HepG2 (cell line): ENCODE results near the gene GRM4.

ENCODE experiments used
- EZH2 ChIP-seq: conservative IDR thresholded peaks from 2 replicates; pipeline ENCODE4 v1.6.1; 2012; ENCODE audit warnings: mild to moderate bottlenecking, low read depth, low read length, moderate library complexity
- KDM1A ChIP-seq: IDR thresholded peaks from 2 replicates; pipeline ENCODE4 v1.6.1; 2016; ENCODE audit warnings: missing compliant biosample characterization
- ONECUT2 ChIP-seq: sonication (generic); formaldehyde crosslinking; IDR thresholded peaks from 2 replicates; pipeline ENCODE4 v1.4.0; 2020; ENCODE audit warnings: missing genetic modification reagents
- TBP ChIP-seq: sonication (generic); formaldehyde crosslinking; IDR thresholded peaks from 2 replicates; pipeline ENCODE4 v1.5.0; 2020; ENCODE audit warnings: missing genetic modification reagents
- ZNF280D ChIP-seq: sonication (generic); formaldehyde crosslinking; IDR thresholded peaks from 2 replicates; pipeline ENCODE4 v1.5.1; 2020; ENCODE audit warnings: mild to moderate bottlenecking, missing genetic modification reagents

DNA sequence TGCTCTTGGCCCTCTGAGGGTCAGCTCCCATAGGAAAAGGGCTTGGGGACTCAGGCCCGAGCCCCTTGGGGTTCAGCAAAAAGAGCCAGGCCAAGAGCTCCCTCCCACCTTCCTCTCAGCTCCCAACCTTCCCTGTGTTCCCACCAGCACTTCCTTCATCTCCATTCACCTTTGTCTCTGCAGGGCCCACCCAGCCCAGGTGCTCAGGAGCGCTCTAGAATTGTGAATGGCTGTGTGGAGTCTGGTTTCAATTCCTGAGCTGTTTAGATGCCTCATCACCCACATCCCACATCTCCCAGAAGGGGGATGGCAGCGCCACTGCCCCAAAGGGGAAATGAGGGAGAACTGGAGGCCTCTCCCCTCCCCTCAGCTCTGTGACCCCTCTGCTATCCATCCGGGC, 7.7 kb downstream of the GRM4 start:
- TF ChIP-seq KDM1A (CRISPR knock-in tag) (no peak), EZH2 (no peak), ZNF280D (CRISPR knock-in tag) (no peak), ONECUT2 (no peak), TBP (CRISPR knock-in tag) (no peak)
